GM12873 (cell line): ENCODE results near the gene NDUFA12.

Experiments
- CTCF ChIP-seq: IDR thresholded peaks from 2 replicates; pipeline ENCODE4 v1.5.1; 2012; ENCODE audit warnings: low read depth, mild to moderate bottlenecking, moderate library complexity, low read length, control low read depth; ENCODE audit not compliant: insufficient read depth; ENCODE audit errors: missing control alignments

NDUFA12 gene

GRCh38 chr12:94969424-94969823 lies 34.1 kb downstream of the NDUFA12 start:
- no peak for TF ChIP-seq CTCF

- no peak for TF ChIP-seq CTCF
Observed at GRCh38 chr12:94965982-94966630, 37.4 kb downstream of the NDUFA12 start.

GRCh38 chr12:94963649-94964048 lies 39.8 kb downstream of the NDUFA12 start:
- no peak for TF ChIP-seq CTCF

- no peak for TF ChIP-seq CTCF
Observed at GRCh38 chr12:94962670-94963069, 40.8 kb downstream of the NDUFA12 start.

GRCh38 chr12:94961911-94962310 lies 41.6 kb downstream of the NDUFA12 start:
- no peak for TF ChIP-seq CTCF

GRCh38 chr12:94961256-94961824 lies 42.2 kb downstream of the NDUFA12 start:
- TF ChIP-seq CTCF = no peak

GRCh38 chr12:94957006-94957405 lies 46.5 kb downstream of the NDUFA12 start:
- TF ChIP-seq CTCF = no peak
